A549 (cell line): ENCODE measurements around the gene ADAMTS2. TPM values are rescaled to one million over a fixed set of nuclear protein-coding genes. Genes with fewer than 3 reads are reported as not detected.

Experiments
- ATAC-seq, 2 experiments: fragments of 200-7000 bp in 1 of 2; fragments of >200 bp in 1 of 2; cut with Nextera tagmentation in 1 of 2; cut with Tn5 transposase in 1 of 2; 3 replicates each; pipeline versions ENCODE4 v1.8.0 to v1.9.1; 2018 to 2020; ENCODE audit warnings: mild to moderate bottlenecking in 1 of 2, moderate library complexity in 1 of 2
- CTCF ChIA-PET: fragments of 300-600 bp; sonication (Branson Sonifier 250); formaldehyde crosslinking; extraction: SDS; loops from one replicate; lab custom pipeline; 2021; ENCODE audit warnings: antibody characterized with exemption, inconsistent platforms; lab: Yijun Ruan, JAX
- POLR2A ChIA-PET: fragments of 350-600 bp; formaldehyde crosslinking; extraction: SDS; loops from one replicate; lab custom pipeline; 2021; ENCODE audit warnings: antibody characterized with exemption, inconsistent platforms; lab: Yijun Ruan, JAX
- DNase-seq, 2 experiments: peaks; one replicate each; pipeline versions ENCODE4 v3.0.0 to v3.0.0-alpha.2; 2011 to 2016; ENCODE audit warnings: low read depth in 1 of 2, low spot score in 1 of 2
- FAIRE-seq: peaks from 2 replicates; lab custom pipeline; 2011; peaks lifted over from hg19 to GRCh38; lab: Jason Lieb, UNC
- H3K27ac ChIP-seq, 2 experiments: fragments of >200 bp; sonication (Bioruptor Twin); formaldehyde crosslinking; 3 replicates each; pipeline ENCODE4 v1.5.1; 2016 to 2017
- H3K4me1 ChIP-seq: fragments of >200 bp; sonication (Bioruptor Twin); formaldehyde crosslinking; 3 replicates; pipeline ENCODE4 v1.6.1; 2016
- H3K4me2 ChIP-seq: fragments of >200 bp; sonication (Bioruptor Twin); formaldehyde crosslinking; 3 replicates; pipeline ENCODE4 v1.6.1; 2016
- H3K4me3 ChIP-seq: fragments of >200 bp; sonication (Bioruptor Twin); formaldehyde crosslinking; 3 replicates; pipeline ENCODE4 v1.5.1; 2016
- H3K9me3 ChIP-seq: fragments of >200 bp; sonication (Bioruptor Twin); formaldehyde crosslinking; 3 replicates; pipeline ENCODE4 v1.6.1; 2016
- CBX2 ChIP-seq: fragments of 200-600 bp; sonication (generic); IDR thresholded peaks from 2 replicates; pipeline ENCODE4 v1.6.1; 2016; ENCODE audit warnings: low read depth, mild to moderate bottlenecking, borderline replicate concordance
- CHD4 ChIP-seq: fragments of 200-600 bp; sonication (generic); IDR thresholded peaks from 2 replicates; pipeline ENCODE4 v1.6.1; 2016; ENCODE audit warnings: antibody characterized with exemption, mild to moderate bottlenecking, borderline replicate concordance
- E2F6 ChIP-seq: IDR thresholded peaks from 2 replicates; pipeline ENCODE4 v1.6.1; 2012; ENCODE audit warnings: low read depth, borderline replicate concordance
- EHF ChIP-seq: fragments of 250-450 bp; sonication (Bioruptor Pico); IDR thresholded peaks from 2 replicates; pipeline ENCODE4 v1.5.0; 2020; ENCODE audit warnings: mild to moderate bottlenecking
- EHMT2 ChIP-seq: fragments of 200-600 bp; sonication (generic); IDR thresholded peaks from 2 replicates; pipeline ENCODE4 v1.6.1; 2016; ENCODE audit warnings: antibody characterized with exemption, low read depth, mild to moderate bottlenecking, moderate library complexity
- EP300 ChIP-seq, 2 experiments: fragments of >200 bp; sonication (Bioruptor Twin); formaldehyde crosslinking; IDR thresholded peaks; 2 replicates in 1 of 2; 3 replicates in 1 of 2; pipeline ENCODE4 v1.6.1; 2016 to 2017
- HEYL ChIP-seq: fragments of 250-450 bp; sonication (Bioruptor Pico); IDR thresholded peaks from 2 replicates; pipeline ENCODE4 v1.8.0; 2021; ENCODE audit warnings: mild to moderate bottlenecking, moderate library complexity
- HOXA7 ChIP-seq: fragments of 250-450 bp; sonication (Bioruptor Pico); IDR thresholded peaks from 2 replicates; pipeline ENCODE4 v1.5.0; 2020; ENCODE audit warnings: mild to moderate bottlenecking, moderate library complexity
- JUNB ChIP-seq: fragments of >200 bp; sonication (Bioruptor Twin); formaldehyde crosslinking; IDR thresholded peaks from 2 replicates; pipeline ENCODE4 v1.6.1; 2016
- MAFK ChIP-seq: fragments of 450-650 bp; IDR thresholded peaks from 2 replicates; pipeline ENCODE4 v1.6.1; 2014; ENCODE audit not compliant: partially characterized antibody
- MAX ChIP-seq: IDR thresholded peaks from 2 replicates; pipeline ENCODE4 v1.6.1; 2012
- MAZ ChIP-seq: fragments of 150-350 bp; IDR thresholded peaks from 2 replicates; pipeline ENCODE4 v1.6.1; 2014; ENCODE audit warnings: antibody characterized with exemption, low read depth, low read length, borderline replicate concordance
- NFE2L2 ChIP-seq: fragments of 150-350 bp; conservative IDR thresholded peaks from 2 replicates; pipeline ENCODE4 v1.6.1; 2014; ENCODE audit warnings: low read length
- NPAS2 ChIP-seq: fragments of 250-450 bp; sonication (Bioruptor Pico); IDR thresholded peaks from 2 replicates; pipeline ENCODE4 v1.8.0; 2022; ENCODE audit warnings: mild to moderate bottlenecking, moderate library complexity, borderline replicate concordance
- NR3C1 ChIP-seq: fragments of >200 bp; sonication (Bioruptor Twin); formaldehyde crosslinking; IDR thresholded peaks from 3 replicates; pipeline ENCODE4 v1.6.1; 2017
- PHF8 ChIP-seq: fragments of 200-600 bp; sonication (generic); IDR thresholded peaks from 2 replicates; pipeline ENCODE4 v1.6.1; 2016; ENCODE audit warnings: low read depth, mild to moderate bottlenecking, antibody characterized with exemption, moderate library complexity, borderline replicate concordance
- POLR2A ChIP-seq: IDR thresholded peaks from 2 replicates; pipeline ENCODE4 v1.6.1; 2012; ENCODE audit warnings: mild to moderate bottlenecking, low read length
- POLR2AphosphoS2 ChIP-seq: conservative IDR thresholded peaks from 2 replicates; pipeline ENCODE4 v1.6.1; 2012; ENCODE audit warnings: low read length, improper control_type of control experiment, inconsistent platforms
- ZNF302 ChIP-seq: fragments of 250-450 bp; sonication (Bioruptor Pico); IDR thresholded peaks from 2 replicates; pipeline ENCODE4 v1.9.0; 2021; ENCODE audit warnings: inconsistent platforms, mild to moderate bottlenecking, moderate library complexity
- ZSCAN20 ChIP-seq: fragments of 250-450 bp; sonication (Bioruptor Pico); IDR thresholded peaks from 2 replicates; pipeline ENCODE4 v1.8.0; 2022; ENCODE audit warnings: mild to moderate bottlenecking, moderate library complexity
- WGBS: methylation state at CpG from one replicate; pipeline ENCODE4 v1.1.6; 2017; ENCODE audit errors: missing lambda C conversion rate; 5-methylcytosine and 5-hydroxymethylcytosine counted together
- polyA plus RNA-seq, 4 experiments: library from polyadenylated mRNA; depleted of rRNA in 3 of 4; stranded (reverse); fragments of >200 nt; fragmentation: RNase III in 1 of 4; extraction: RNeasy Plus Mini Kit Qiagen cat#74134 plus additional on column Dnase treatment in 1 of 4; gene quantifications; 2 replicates in 3 of 4; 3 replicates in 1 of 4; pipeline ENCODE4 v1.2.3, GENCODE V29; 2011 to 2017
- TF ChIP-seq, protein P1 (sequence below): fragments of >200 bp; sonication (Bioruptor Twin); formaldehyde crosslinking; IDR thresholded peaks from 2 replicates; pipeline ENCODE4 v1.6.1; 2016
- TF ChIP-seq, protein P2 (sequence below): fragments of >200 bp; sonication (Bioruptor Twin); formaldehyde crosslinking; IDR thresholded peaks from 3 replicates; pipeline ENCODE4 v1.5.1; 2016
- TF ChIP-seq, protein P3 (sequence below): fragments of 450-650 bp; IDR thresholded peaks from 2 replicates; pipeline ENCODE4 v1.6.1; 2014; ENCODE audit warnings: antibody characterized with exemption

Gene ADAMTS2
- polyA plus RNA-seq, 2 of the 4 experiments (the other 2 are of a cell fraction) = not detected

DNA sequence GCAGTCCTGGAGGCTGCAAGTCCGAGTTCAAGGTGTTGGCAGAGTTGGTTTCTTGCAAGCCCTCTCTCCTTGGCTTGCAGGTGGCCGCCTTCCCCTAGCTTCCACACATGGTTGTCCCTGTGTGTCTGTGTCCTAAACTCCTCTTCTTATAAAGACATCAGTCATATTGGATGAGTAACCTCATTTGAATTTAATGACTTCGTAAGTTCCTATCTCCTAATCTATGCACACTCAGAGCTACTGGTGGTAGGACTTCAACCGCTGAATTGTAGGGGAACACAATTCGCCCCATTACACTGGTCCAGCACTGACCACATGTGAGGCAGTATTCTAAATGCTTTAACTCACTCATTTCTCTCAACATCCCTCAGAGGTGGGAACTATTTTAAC lies 25.9 kb upstream of the ADAMTS2 start:
- ChIA-PET POLR2A (no interaction called here), CTCF (no interaction called here)

DNA sequence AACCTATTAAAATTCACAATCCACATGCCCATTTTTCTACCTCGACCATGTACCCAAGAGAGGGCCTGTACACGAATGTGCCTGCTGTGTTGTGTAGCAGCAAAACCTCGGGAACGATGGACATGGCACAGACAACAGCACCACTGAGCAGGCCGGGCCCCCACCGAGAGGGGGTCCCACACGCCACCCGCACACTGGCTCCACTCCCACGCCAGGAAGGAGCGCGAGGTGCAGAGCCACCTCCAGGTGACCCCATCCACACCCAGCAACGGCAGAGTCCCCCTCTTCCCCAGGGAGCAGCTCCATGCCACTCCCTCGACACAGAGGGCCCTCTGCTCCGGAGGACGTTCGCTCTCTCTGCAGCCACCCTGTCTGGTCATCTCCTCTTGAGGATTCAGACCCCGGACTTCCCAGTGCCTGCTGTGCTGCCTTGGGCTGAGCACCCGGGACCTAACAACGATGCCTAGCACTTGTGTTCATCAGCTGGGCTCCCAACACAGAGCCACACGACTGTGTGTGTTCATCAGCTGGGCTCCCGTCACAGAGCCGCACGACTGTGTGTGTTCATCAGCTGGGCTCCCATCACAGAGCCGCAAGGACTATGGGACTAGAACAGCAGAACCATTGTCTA lies 25.3 kb upstream of the ADAMTS2 start:
- no peak for DNase-seq
- H3K27ac ChIP-seq = no peak overlapping the region
- CTCF ChIA-PET = no interaction called here
- FAIRE-seq = no peak
- 34% methylated on average over 20 of the region's 24 CpGs for WGBS
- TF ChIP-seq, protein P1, sequence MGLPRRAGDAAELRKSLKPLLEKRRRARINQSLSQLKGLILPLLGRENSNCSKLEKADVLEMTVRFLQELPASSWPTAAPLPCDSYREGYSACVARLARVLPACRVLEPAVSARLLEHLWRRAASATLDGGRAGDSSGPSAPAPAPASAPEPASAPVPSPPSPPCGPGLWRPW = no peak
- TF ChIP-seq E2F6 (no peak), EHMT2 (no peak), POLR2A (no peak), NPAS2 (CRISPR knock-in tag) (no peak), MAX (no peak), POLR2AphosphoS2 (no peak), JUNB (no peak), NFE2L2 (no peak), EP300 (IDR thresholded peaks at IDR 0.05) (no peak), HOXA7 (CRISPR knock-in tag) (no peak), CHD4 (no peak), PHF8 (no peak), ZNF302 (no peak), HEYL (CRISPR knock-in tag) (no peak), EHF (CRISPR knock-in tag) (no peak)
- TF ChIP-seq, protein P2, sequence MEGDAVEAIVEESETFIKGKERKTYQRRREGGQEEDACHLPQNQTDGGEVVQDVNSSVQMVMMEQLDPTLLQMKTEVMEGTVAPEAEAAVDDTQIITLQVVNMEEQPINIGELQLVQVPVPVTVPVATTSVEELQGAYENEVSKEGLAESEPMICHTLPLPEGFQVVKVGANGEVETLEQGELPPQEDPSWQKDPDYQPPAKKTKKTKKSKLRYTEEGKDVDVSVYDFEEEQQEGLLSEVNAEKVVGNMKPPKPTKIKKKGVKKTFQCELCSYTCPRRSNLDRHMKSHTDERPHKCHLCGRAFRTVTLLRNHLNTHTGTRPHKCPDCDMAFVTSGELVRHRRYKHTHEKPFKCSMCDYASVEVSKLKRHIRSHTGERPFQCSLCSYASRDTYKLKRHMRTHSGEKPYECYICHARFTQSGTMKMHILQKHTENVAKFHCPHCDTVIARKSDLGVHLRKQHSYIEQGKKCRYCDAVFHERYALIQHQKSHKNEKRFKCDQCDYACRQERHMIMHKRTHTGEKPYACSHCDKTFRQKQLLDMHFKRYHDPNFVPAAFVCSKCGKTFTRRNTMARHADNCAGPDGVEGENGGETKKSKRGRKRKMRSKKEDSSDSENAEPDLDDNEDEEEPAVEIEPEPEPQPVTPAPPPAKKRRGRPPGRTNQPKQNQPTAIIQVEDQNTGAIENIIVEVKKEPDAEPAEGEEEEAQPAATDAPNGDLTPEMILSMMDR = no peak
- TF ChIP-seq, all 56 proteins: peak for 0
- POLR2A ChIA-PET = no interaction called here
- ATAC-seq = no peak
- no peak overlapping the region for H3K4me2 ChIP-seq
- no peaks in the 10 kb centered on the region; the same call in 2 of the 3 replicates for H3K9me3 ChIP-seq
- no peaks in the 10 kb centered on the region for H3K4me1 ChIP-seq
- no peak overlapping the region for H3K4me3 ChIP-seq

More for the DNA sequence above, 25.9 kb upstream of the ADAMTS2 start:
- Histone ChIP-seq H3K9me3 (no peaks in the 10 kb centered on the region; the same call in 2 of the 3 replicates), H3K27ac (no peak overlapping the region), H3K4me1 (no peaks in the 10 kb centered on the region), H3K4me3 (no peak overlapping the region), H3K4me2 (no peak overlapping the region)
- FAIRE-seq = no peak
- WGBS = 42% methylated on average over 5 of the region's 5 CpGs
- DNase-seq = no peak
- TF ChIP-seq CBX2 = no peak
- no peak for TF ChIP-seq NPAS2 (CRISPR knock-in tag)
- TF ChIP-seq NR3C1 = no peak
- no peak for TF ChIP-seq MAFK
- no peak for TF ChIP-seq ZSCAN20
- TF ChIP-seq, protein P3, sequence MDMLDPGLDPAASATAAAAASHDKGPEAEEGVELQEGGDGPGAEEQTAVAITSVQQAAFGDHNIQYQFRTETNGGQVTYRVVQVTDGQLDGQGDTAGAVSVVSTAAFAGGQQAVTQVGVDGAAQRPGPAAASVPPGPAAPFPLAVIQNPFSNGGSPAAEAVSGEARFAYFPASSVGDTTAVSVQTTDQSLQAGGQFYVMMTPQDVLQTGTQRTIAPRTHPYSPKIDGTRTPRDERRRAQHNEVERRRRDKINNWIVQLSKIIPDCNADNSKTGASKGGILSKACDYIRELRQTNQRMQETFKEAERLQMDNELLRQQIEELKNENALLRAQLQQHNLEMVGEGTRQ = no peak
- TF ChIP-seq MAZ = no peak
- ATAC-seq = no peak
